HepG2 (cell line): ENCODE data around the gene C1QTNF5. TPM values are rescaled to one million over a fixed set of nuclear protein-coding genes. Genes with fewer than 3 reads are reported as not detected.
A peak's percentile ranks its signal among the peaks of the same experiment; 100 is the strongest.

Experiments
- ELK4 ChIP-seq: sonication (generic); formaldehyde crosslinking; IDR thresholded peaks from 2 replicates; pipeline ENCODE4 v1.9.0; 2021; ENCODE audit warnings: missing genetic modification reagents, borderline replicate concordance
- FOXP4 ChIP-seq: sonication (generic); formaldehyde crosslinking; IDR thresholded peaks from 2 replicates; pipeline ENCODE4 v1.4.0; 2020; ENCODE audit warnings: missing genetic modification reagents
- HES4 ChIP-seq: sonication (generic); formaldehyde crosslinking; IDR thresholded peaks from 2 replicates; pipeline ENCODE4 v1.9.0; 2021; ENCODE audit warnings: mild to moderate bottlenecking, missing genetic modification reagents, borderline replicate concordance
- NCOA1 ChIP-seq: sonication (generic); formaldehyde crosslinking; IDR thresholded peaks from 2 replicates; pipeline ENCODE4 v1.9.0; 2021; ENCODE audit warnings: missing genetic modification reagents
- SOX6 ChIP-seq, 2 experiments: fragments of 450-650 bp in 1 of 2; sonication (generic) in 1 of 2; formaldehyde crosslinking in 1 of 2; IDR thresholded peaks; 2 replicates each; pipeline versions ENCODE4 v1.4.0 to v1.6.1; 2017 to 2020; ENCODE audit warnings: antibody characterized with exemption in 1 of 2, mild to moderate bottlenecking in 1 of 2, missing genetic modification reagents in 1 of 2
- TP53 ChIP-seq: sonication (generic); formaldehyde crosslinking; conservative IDR thresholded peaks from 2 replicates; pipeline ENCODE4 v1.4.0; 2020; ENCODE audit warnings: missing genetic modification reagents
- ZNF354B ChIP-seq: sonication (generic); formaldehyde crosslinking; IDR thresholded peaks from 2 replicates; pipeline ENCODE4 v1.8.0; 2022; ENCODE audit warnings: mild to moderate bottlenecking, missing genetic modification reagents
- ZNF407 ChIP-seq: sonication (generic); formaldehyde crosslinking; IDR thresholded peaks from one replicate; pipeline ENCODE4 v1.5.1; 2020; ENCODE audit warnings: mild to moderate bottlenecking, missing genetic modification reagents; ENCODE audit errors: not compliant biosample characterization
- ZNF652 ChIP-seq: IDR thresholded peaks from 2 replicates; pipeline ENCODE4 v1.6.1; 2016; ENCODE audit warnings: low read depth, borderline replicate concordance
- ZNF850 ChIP-seq: sonication (generic); formaldehyde crosslinking; conservative IDR thresholded peaks from 2 replicates; pipeline ENCODE4 v1.9.0; 2021; ENCODE audit warnings: mild to moderate bottlenecking, missing genetic modification reagents
- polyA plus RNA-seq, 8 experiments: library from polyadenylated mRNA; depleted of rRNA in 3 of 8; stranded (reverse) in 7 of 8; unstranded in 1 of 8; fragments of >200 nt; fragmentation: Illumina TruSeq in 4 of 8; extraction: Trizol in 4 of 8; gene quantifications; 2 replicates each; pipeline versions ENCODE4 v1.2.1 to v1.2.3, GENCODE V29; 2011 to 2016; ENCODE audit warnings: low read depth in 4 of 8, missing spikeins in 1 of 8, mixed read lengths in 1 of 8; ENCODE audit not compliant: insufficient read depth in 1 of 8
- total RNA-seq, 5 experiments: library from RNA; depleted of rRNA; stranded (reverse); fragments of >200 nt; fragmentation: Illumina TruSeq; extraction: Trizol; gene quantifications; 2 replicates each; pipeline ENCODE4 v1.2.3, GENCODE V29; 2016; ENCODE audit warnings: low read depth in 1 of 5

Gene C1QTNF5
- total and polyA plus RNA-seq, 2 of the 13 experiments (the other 11 are each of a cell fraction or from before 2014, with no cell fraction given) = 0.86 to 1.2 TPM

GRCh38 chr11:119381181-119381988, 40.7 kb upstream of the C1QTNF5 start, which contains the start of gene USP2 (continued):
- TF ChIP-seq FOXP4 (CRISPR knock-in tag) = peak; percentile 3; the same call in 1 of the 2 replicates
- no peak for TF ChIP-seq ZNF354B (CRISPR knock-in tag)
- TF ChIP-seq TP53 = 0 out of 2 replicates have a peak, but pooled peaks have one; percentile 35
- no peak for TF ChIP-seq NCOA1 (CRISPR knock-in tag)
- TF ChIP-seq SOX6 (IDR thresholded peaks at IDR 0.05) = no peak
- peak; percentile 36; the same call in 1 of the 2 replicates for TF ChIP-seq SOX6 (CRISPR knock-in tag; IDR thresholded peaks at IDR 0.05)
- no peak for TF ChIP-seq ZNF407 (CRISPR knock-in tag)
- TF ChIP-seq HES4 = peak; percentile 57; the same call in 1 of the 2 replicates
- no peak for TF ChIP-seq ZNF850 (CRISPR knock-in tag)
- TF ChIP-seq ZNF652 (CRISPR knock-in tag) = peak; percentile 64; the same call in 1 of the 2 replicates
- no peak for TF ChIP-seq ELK4 (CRISPR knock-in tag)
